Measurements from ENCODE around the gene ADISSP.

The ADISSP gene

DNA sequence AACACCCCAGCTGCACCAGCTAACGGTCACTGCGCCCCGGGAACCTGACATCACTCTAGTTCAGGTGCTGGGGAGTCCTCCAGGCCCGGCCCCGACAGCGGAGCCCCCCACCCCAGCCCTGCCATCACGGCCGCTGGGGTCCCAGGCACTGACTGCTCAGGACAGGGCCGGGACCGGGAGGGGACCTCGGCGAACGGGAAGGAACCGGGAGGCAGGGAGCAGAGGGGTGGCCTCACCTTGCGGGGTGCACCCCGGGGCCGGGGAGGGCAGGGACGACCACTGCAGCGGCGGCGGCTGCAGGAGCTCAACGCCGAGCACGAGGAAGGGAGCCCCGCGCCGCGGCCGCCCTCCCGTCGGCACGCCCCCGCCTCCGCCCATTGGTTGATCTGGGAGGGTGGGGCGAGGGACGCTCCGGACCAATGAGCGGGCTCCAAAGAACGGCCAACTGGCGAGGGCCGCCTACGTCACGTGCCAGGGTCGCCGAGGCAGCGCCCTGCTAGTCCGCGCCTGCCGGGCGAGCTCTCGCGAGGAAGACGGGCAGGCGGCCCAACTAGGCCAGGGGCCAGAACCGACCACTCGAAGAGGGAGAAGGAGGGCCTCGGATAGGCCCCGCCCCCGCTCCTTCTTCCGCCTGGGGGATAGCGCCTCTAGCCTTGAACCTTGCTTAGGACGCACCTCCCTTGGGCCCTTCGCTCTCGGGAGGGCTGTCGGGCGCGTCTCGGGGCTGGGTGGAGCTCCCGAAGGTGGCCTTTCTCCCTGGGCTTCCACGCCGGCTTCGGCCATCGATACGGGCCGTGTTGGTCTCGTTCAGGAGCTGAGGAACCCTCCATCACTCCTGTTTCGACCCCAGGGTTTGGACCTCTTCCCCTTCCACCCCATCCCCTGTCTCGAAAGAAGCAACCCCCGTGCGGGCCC, at the start of gene ADISSP:
Gene ADISSP (minus strand): TSS at position 327 of the 915 bp plus-strand sequence. CDS start 7,653 bp downstream, outside the sequence.
- peak; percentile 98 for DNase-seq

GRCh38 chr20:3815703-3816315, 48.3 kb upstream of the ADISSP start:
- DNase-seq: peak; percentile 57

DNA sequence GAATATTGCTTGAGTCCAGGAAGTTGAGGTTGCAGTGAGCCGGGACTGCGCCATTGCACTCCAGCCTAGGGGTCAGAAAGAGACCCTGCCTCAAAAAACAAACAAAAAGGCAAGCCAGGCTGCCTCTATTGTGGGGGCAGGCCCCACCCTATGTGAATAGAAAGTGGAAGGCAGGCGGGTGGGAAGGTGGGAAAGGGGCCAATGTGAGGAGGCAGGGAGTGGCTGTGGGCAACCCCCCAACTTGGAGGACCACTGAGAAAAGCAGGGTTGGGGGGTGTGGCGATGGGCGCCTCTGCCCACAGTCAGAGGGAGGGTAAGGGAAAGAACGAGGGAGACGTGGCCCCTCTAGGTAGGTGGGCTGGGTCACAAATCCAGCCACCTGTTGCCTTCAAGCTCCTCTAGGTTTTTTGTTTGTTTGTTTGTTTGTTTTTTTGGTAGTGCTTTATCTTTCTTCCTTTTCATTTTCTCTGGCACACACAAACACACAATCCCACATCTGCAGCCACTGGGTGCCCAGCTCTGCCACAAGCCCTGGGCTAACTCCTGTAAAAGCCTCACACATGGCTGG, 47.5 kb upstream of the ADISSP start:
- no peak for DNase-seq

GRCh38 chr20:3813848-3814581, 46.5 kb upstream of the ADISSP start:
- peak; percentile 34 for DNase-seq

DNA sequence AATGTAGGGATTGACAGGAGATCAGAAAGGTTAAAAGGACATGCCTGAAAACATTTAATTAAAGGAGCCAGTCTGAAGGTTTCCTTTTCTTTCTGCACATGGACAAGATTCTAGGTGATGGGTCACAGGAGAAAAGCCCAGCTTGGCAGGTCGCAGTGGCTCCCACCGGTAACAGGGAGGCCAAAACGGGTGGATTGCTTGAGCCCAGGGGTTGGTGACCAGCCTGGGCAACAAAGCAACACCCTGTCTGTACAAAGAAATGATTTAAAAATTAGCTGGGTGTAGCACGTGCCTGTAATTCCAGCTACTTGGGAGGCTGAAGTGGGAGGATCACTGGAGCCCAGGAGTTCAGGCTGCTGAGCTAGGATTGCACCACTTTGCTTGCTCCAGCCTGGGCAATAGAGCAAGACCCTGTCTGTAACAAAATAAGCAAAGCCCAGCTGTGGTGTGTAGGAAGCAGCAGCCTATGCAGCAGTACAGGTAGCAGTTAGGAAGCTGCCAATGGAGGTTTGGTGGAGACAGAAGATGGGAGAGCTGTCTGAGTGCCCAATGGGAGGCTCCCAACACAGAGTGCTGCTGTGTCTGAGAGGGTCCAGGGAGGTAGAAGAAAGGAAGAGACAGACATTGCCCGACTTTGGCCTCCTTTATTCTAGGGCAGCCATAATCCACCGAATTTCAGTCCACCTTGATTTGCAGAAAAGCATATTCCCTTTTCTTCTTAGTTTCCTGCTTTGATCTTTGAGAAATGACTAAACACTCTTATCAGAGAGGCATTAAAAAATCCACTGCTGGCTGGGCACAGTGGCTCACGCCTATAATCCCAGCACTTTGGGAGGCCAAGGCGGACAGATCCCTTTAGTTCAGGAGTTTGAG, 45.7 kb upstream of the ADISSP start:
- no peak for DNase-seq

DNA sequence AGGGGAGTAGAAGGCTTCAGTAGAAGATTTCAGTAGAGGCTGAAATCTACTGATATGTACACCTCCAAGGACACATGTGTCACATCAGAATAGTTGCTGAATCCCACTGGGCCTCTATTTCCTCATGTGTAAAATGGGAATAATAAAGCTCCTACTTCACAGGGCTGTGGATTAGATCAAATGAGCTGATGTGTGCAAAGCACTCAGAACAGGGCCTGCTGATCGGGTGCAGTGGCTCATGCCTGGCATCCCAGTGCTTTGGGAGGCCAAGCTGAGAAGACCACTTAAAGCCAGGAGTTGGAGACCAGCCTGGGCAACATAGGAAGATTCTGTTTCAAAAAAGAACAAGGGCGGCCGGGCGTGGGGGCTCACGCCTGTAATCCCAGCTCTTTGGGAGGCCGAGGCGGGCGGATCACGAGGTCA, 44.7 kb upstream of the ADISSP start:
- DNase-seq: no peak

DNA sequence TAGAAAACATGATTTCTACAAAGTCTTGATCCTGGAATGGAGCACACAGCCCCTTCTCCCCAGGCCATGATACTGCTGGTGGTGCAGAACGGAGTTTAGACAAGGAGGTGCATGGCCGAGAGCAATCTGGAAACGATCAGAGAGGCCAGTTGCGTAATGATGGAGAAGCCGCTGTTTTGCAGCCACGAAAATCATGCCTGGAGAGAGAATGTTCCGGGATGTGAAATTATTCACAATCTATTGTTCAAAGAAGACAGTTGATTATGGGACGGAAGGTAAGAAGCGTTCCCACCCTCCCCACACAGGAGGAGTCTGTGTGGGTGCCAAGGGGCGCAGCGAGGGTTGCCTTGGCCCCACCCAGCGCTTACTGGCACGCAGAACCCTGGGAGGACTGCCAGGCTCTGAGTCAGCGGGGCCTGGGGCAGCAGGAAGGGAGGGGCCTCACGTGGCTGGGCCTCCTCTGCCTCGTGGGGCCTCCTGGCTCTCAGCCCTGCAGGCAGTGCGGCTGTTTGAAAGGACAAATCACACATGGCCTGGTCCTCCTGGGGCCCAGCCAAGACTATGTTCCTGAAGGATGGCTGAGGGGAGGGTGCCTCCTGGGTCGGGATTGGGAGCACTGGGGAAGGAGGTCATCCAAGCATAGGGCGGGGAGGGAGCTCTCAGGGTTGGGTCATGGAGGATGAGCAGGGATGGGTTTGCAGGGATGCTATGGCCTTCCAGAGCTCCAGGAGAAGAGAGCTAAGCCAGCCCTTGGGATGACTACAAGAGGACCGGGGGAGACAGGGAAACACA, 44.1 kb upstream of the ADISSP start:
- peak; percentile 92 for DNase-seq

DNA sequence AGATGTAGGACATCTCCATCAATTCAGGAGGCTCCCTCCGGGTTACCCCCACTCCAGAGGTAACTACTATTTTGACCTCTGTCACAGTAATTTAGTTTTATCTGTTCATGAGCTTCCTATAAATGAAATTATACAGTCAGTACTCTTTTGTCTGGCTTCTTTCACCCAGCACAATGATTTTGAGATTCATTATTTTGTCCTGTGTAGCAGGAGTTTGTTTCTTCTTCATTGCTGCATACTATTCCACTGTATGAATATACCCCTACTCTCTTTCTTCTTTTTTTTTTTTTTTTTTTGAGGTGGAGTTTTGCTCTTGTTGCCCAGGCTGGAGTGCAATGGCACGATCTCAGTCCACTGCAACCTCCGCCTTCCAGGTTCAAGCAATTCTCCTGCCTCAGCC, 41.0 kb upstream of the ADISSP start:
- no peak for DNase-seq

DNA sequence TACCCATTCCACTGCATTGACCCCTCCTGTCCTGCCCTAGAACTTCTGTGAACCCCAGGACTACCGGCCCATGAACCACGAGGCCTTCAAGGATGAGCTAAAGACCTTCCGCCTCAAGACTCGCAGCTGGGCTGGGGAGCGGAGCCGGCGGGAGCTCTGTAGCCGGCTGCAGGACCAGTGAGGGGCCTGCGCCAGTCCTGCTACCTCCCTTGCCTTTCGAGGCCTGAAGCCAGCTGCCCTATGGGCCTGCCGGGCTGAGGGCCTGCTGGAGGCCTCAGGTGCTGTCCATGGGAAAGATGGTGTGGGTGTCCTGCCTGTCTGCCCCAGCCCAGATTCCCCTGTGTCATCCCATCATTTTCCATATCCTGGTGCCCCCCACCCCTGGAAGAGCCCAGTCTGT, 37.2 kb upstream of the ADISSP start:
- no peak for DNase-seq

- DNase-seq: no peak
Measured at GRCh38 chr20:3804254-3804751, 36.8 kb upstream of the ADISSP start.

- DNase-seq: no peak
Measured at GRCh38 chr20:3803854-3804253, 36.3 kb upstream of the ADISSP start.

DNA sequence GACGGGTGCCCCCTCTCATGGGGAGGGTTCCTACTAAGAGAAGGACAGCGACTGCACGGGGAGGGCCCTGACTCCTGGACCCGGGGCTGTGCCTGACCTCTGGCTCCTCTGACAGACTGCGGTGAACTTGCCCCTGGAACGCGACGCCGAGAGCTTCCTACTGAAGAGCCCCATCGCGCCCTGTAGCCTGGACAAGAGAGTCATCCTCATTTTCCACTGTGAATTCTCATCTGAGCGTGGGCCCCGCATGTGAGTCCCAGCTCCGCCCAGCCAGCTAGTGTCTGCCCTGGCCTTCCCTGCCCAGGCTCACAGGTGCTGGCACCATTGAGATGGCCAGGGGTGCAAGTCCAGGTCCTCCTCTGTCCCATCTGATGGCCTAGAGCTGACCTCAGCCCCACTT, 35.7 kb upstream of the ADISSP start:
- no peak for DNase-seq

GRCh38 chr20:3802524-3803239, 35.1 kb upstream of the ADISSP start:
- no peak for DNase-seq

DNA sequence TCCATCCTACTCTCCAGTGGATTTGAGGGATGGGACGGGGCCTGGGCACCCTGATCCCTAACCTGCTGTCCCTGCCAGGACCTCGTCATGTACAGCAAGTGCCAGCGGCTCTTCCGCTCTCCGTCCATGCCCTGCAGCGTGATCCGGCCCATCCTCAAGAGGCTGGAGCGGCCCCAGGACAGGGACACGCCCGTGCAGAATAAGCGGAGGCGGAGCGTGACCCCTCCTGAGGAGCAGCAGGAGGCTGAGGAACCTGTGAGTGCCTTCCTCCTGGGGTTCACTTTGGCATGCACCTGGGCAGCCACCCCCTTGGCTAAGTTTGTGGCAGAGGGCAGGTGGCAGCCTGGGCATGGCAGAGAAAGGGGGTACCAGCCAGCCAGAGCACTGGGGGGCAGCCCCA, 34.3 kb upstream of the ADISSP start:
- no peak for DNase-seq

DNA sequence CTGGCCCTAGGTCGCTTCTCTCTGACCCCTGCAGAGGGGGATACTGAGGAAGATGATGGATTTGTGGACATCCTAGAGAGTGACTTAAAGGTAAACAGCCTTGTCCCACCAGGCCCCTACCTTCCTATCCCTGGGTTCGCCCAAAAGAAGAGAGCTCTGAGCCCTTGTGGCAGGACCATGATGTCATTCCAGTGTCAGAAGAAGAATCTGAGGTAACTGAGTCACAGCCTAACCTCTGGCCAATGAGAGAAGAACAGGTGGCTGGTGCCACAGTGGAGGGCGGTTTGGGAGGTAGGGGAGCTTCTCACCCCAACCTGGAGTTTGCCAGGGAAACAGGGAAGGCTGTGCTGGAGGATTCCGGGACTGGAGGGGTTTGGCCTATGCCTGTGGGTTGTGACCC, 33.7 kb upstream of the ADISSP start:
- DNase-seq: no peak

DNA sequence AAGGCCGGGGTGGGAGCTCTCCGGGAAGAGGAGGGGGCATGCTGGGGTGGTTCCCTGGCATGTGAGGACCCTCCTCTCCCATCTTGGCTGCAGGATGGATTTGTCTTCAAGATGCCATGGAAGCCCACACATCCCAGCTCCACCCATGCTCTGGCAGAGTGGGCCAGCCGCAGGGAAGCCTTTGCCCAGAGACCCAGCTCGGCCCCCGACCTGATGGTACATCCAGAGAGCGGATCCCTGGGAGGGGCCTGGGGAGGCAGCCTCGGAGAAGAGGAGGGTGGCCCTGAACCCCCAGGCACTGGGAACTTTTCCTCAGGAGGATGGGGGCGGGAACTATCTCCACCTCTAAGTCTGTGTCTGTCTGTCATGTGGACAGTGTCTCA, 33.3 kb upstream of the ADISSP start:
- DNase-seq: no peak

DNA sequence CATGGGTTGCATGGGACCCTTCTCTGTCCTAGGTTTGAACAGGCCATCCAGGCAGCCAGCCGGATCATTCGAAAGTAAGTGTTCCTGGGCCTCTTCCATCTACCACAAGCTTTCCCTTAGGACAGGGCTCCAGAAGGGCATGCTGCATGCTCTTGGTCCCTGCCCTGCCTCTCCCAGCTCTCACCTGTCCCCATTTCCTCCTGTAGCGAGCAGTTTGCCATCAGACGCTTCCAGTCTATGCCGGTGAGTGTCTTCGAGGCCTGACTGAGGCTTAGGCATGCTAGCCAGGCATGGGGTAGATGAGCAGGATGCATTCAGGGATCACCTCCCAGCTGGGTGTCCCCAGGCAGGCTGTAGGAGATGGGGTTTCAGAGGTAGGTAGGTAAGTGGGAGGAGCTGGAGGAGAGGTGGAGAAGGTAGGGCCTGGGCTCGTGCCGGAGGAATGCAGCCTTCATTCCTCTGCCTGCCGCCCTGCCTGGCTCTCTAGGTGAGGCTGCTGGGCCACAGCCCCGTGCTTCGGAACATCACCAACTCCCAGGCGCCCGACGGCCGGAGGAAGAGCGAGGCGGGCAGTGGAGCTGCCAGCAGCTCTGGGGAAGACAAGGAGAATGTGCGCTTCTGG, 32.8 kb upstream of the ADISSP start:
- DNase-seq: no peak

- DNase-seq: no peak
Measured at GRCh38 chr20:3798908-3799248, 31.3 kb upstream of the ADISSP start.

DNA sequence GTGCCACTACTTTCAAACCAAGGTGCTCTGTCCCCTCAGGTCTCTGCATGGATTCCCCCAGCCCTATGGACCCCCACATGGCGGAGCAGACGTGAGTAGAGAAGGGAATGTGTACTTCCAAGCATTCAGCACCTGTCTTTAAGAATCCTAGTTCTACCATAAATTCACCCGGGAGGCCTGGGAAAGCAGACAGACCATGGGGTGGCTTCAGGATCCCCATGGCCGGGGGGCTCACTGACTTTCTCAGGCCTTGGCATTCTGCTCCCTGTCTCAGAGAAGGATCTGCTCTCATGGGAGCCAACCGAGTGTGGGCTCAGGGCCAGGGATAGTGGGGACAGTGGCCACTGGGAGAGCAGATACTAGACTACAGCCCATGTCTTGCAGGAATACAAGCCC, 30.8 kb upstream of the ADISSP start:
- no peak for DNase-seq
